Psoas muscle (tissue), 8 donors: Measurements from ENCODE around the gene DHRS7B. TPM values are rescaled to one million over a fixed set of nuclear protein-coding genes. Genes with fewer than 3 reads are reported as not detected.
"Not testable (repeated sequence)": the region's sequence is repeated elsewhere in the genome, so short reads cannot be mapped to it uniquely, and the experiment has no call there.

Source experiments
- ATAC-seq, 4 donors: fragments of 200-7000 bp; cut with Tn5 transposase; one replicate each; pipeline ENCODE4 v1.9.1; 2020; ENCODE audit warnings: moderate library complexity in 3 of 4, mild to moderate bottlenecking in 2 of 4
- DNase-seq, 2 donors: peaks; one replicate each; pipeline ENCODE4 v3.0.0-alpha.2; 2020
- H3K27ac ChIP-seq: fragments of 200-600 bp; one replicate; pipeline ENCODE4 v1.8.0; 2022
- H3K27me3 ChIP-seq, 3 donors: fragments of 200-600 bp in 1 of 3; one replicate each; pipeline versions ENCODE4 v1.6.1 to v1.8.0; 2013 to 2022; ENCODE audit warnings: low read length in 2 of 3, mild to moderate bottlenecking in 2 of 3, moderate library complexity in 1 of 3; ENCODE audit not compliant: insufficient read depth in 3 of 3
- H3K36me3 ChIP-seq, 2 donors: fragments of 200-600 bp in 1 of 2; one replicate each; pipeline versions ENCODE4 v1.6.1 to v1.8.0; 2013 to 2022; ENCODE audit warnings: low read depth in 1 of 2, mild to moderate bottlenecking in 1 of 2, moderate library complexity in 1 of 2; ENCODE audit not compliant: insufficient read depth in 1 of 2
- H3K4me1 ChIP-seq: fragments of 200-600 bp; one replicate; pipeline ENCODE4 v1.8.0; 2022
- H3K4me3 ChIP-seq: fragments of 200-600 bp; one replicate; pipeline ENCODE4 v1.8.0; 2022; ENCODE audit warnings: mild to moderate bottlenecking
- H3K9me3 ChIP-seq: fragments of 200-600 bp; one replicate; pipeline ENCODE4 v1.8.0; 2022
- WGBS, 3 donors: extraction: QIAGEN DNeasy Blood & Tissue Kit; methylation state at CpG; one replicate each; pipeline versions ENCODE4 v1.1.6 to v1.1.7; 2013; 5-methylcytosine and 5-hydroxymethylcytosine counted together
- intact Hi-C, 2 donors: fragments of 100-400 bp; cut with DNase I; formaldehyde crosslinking; loops; one replicate each; pipeline versions ENCODE4 v1.11.0 to v1.14.2; 2022
- polyA plus RNA-seq, 3 donors: library from polyadenylated mRNA; stranded (reverse); fragments of 200-250 nt; gene quantifications; one replicate each; pipeline ENCODE4 v1.2.3, GENCODE V29; 2013
- total RNA-seq, 4 donors: library from RNA; stranded (reverse); fragmentation: NEBNext Ultra II Directional in 2 of 4; extraction: Animal tissue kit (Norgen Biotek cat#: 25700) in 2 of 4; gene quantifications; one replicate each; pipeline versions ENCODE4 v1.2.1 to v1.2.4, GENCODE V29; 2021 to 2023
- TF ChIP-seq, protein P1 (sequence below): fragments of 200-600 bp; IDR thresholded peaks from one replicate; pipeline ENCODE4 v1.8.0; 2022; ENCODE audit warnings: antibody characterized with exemption
- donor health status: healthy with polysubstance abuse.
- donor health status: DM: no; HTN: no; CAD: no; lungs with moderate emphysema.
- donor health status: Bipolar disorder and iron deficiency.
- donor health status: healthy.
- donor health status: DM: yes; HTN: yes; CAD: no.
- donor health status: DM: no; HTN: no; CAD: no.
- donor health status: DM: no; HTN: no; CAD: no.
- donor health status: DM: yes; HTN: yes; CAD: no.

DHRS7B gene
- total and polyA plus RNA-seq, 7 donors = 15.7 to 50.1 (median 31.9) TPM

- intact Hi-C loops = no loop called here
- no peak overlapping the region for H3K27ac ChIP-seq
- H3K9me3 ChIP-seq = no peaks in the 10 kb centered on the region
- H3K27me3 ChIP-seq = no peaks in the 10 kb centered on the region
- no peaks in the 10 kb centered on the region for H3K36me3 ChIP-seq
- no peak overlapping the region for H3K4me3 ChIP-seq
- DNase-seq (no peak), ATAC-seq (no peak)
- 80 to 95% (median 91%) methylated on average over 2 of the region's 2 CpGs for WGBS, 3 donors
- H3K4me1 ChIP-seq = peaks cover 36% of the 10 kb centered on the region
- TF ChIP-seq, protein P1, sequence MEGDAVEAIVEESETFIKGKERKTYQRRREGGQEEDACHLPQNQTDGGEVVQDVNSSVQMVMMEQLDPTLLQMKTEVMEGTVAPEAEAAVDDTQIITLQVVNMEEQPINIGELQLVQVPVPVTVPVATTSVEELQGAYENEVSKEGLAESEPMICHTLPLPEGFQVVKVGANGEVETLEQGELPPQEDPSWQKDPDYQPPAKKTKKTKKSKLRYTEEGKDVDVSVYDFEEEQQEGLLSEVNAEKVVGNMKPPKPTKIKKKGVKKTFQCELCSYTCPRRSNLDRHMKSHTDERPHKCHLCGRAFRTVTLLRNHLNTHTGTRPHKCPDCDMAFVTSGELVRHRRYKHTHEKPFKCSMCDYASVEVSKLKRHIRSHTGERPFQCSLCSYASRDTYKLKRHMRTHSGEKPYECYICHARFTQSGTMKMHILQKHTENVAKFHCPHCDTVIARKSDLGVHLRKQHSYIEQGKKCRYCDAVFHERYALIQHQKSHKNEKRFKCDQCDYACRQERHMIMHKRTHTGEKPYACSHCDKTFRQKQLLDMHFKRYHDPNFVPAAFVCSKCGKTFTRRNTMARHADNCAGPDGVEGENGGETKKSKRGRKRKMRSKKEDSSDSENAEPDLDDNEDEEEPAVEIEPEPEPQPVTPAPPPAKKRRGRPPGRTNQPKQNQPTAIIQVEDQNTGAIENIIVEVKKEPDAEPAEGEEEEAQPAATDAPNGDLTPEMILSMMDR = no peak
Observed at GRCh38 chr17:21134559-21134958, 7.8 kb downstream of the DHRS7B start.

GRCh38 chr17:21140911-21141310 is 14.1 kb downstream of the DHRS7B start:
- intact Hi-C loops = no loop called here
- no peak overlapping the region for H3K27ac ChIP-seq
- TF ChIP-seq, protein P1 = no peak
- no peak overlapping the region for H3K4me3 ChIP-seq
- H3K36me3 ChIP-seq = no peaks in the 10 kb centered on the region
- H3K4me1 ChIP-seq = peaks cover 5% of the 10 kb centered on the region
- DNase-seq (no peak), ATAC-seq (no peak)
- no peaks in the 10 kb centered on the region for H3K27me3 ChIP-seq
- H3K9me3 ChIP-seq = no peaks in the 10 kb centered on the region
- 82 to 89% (median 87%) methylated on average over 6 of the region's 6 CpGs for WGBS, 3 donors

DNA sequence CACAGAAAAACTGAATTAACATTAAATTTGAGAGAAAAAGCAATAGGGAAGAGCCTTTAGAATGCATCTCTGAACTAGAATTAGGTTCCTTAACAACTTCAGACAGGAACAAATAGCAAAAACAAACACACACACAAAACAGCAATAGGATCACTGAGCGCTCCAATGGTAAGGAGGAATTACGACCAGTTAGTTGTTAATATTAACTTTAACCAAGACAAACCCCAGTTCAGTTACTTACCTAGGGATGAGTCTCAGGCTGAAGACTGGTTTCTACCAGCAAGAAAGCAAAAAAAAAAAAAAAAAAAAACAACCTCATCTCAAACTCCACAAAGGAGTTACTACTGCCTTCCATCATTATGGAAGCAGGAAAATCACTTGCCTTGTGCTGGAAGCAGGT is 14.6 kb downstream of the DHRS7B start:
- no peak for DNase-seq
- Histone ChIP-seq H3K27me3 (no peaks in the 10 kb centered on the region), H3K36me3 (no peaks in the 10 kb centered on the region), H3K4me1 (peaks cover 9% of the 10 kb centered on the region), H3K9me3 (no peaks in the 10 kb centered on the region), H3K4me3 (no peak overlapping the region), H3K27ac (no peak overlapping the region)
- TF ChIP-seq, protein P1 = no peak
- intact Hi-C loops = no loop called here
- ATAC-seq = no peak
- WGBS, 3 donors = 94 to 97% (median 95%) methylated on average over 2 of the region's 2 CpGs

GRCh38 chr17:21142065-21142464 is 15.3 kb downstream of the DHRS7B start:
- H3K4me3 ChIP-seq, H3K9me3 ChIP-seq, DNase-seq, ATAC-seq, H3K36me3 ChIP-seq, H3K27me3 ChIP-seq, intact Hi-C loops: not testable (repeated sequence)
- Histone ChIP-seq H3K4me1 (peaks cover 13% of the 10 kb centered on the region), H3K27ac (peak overlapping the region; percentile 41)
- WGBS, 3 donors = 82 to 85% (median 85%) methylated on average over 12 of the region's 12 CpGs

DNA sequence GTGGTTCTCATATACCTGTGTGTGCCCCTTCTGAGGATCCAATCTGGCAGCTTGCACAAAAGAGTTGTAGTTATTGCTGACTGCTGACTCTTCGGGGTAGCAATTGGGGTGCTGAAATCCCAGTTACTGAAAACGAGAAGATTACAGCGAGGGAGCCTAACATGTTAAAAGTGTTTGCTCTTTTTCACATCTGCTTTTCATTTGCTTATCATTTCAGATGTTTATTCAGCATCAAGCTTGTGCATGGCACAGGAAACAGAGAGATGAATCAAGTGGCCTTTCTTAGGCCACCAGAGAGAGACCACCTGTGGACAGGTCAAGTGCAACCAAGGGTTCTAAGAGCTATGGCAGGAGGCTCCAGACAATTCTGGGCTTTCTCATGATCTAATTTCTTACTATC is 16.9 kb downstream of the DHRS7B start:
- WGBS, 3 donors = 83 to 87% (median 86%) methylated on average over 3 of the region's 3 CpGs
- TF ChIP-seq, protein P1 = no peak
- no peak for ATAC-seq

GRCh38 chr17:21144299-21144698 is 17.5 kb downstream of the DHRS7B start:
- H3K9me3 ChIP-seq, H3K36me3 ChIP-seq, ATAC-seq, DNase-seq, H3K27me3 ChIP-seq, H3K4me3 ChIP-seq, intact Hi-C loops, H3K27ac ChIP-seq: not testable (repeated sequence)
- 78 to 90% (median 88%) methylated on average over 3 of the region's 3 CpGs for WGBS, 3 donors
- H3K4me1 ChIP-seq = peaks cover 13% of the 10 kb centered on the region

More for the DNA sequence above, 16.9 kb downstream of the DHRS7B start:
- H3K4me1 ChIP-seq = peaks cover 13% of the 10 kb centered on the region
- no peak for DNase-seq
- no peak overlapping the region for H3K4me3 ChIP-seq
- no peaks in the 10 kb centered on the region for H3K9me3 ChIP-seq
- H3K27me3 ChIP-seq = no peaks in the 10 kb centered on the region
- no peaks in the 10 kb centered on the region for H3K36me3 ChIP-seq
- intact Hi-C loops = no loop called here
- no peak overlapping the region for H3K27ac ChIP-seq
